GM12878 (cell line): ENCODE results near the gene ABCA13. TPM values are rescaled to one million over a fixed set of nuclear protein-coding genes. Genes with fewer than 3 reads are reported as not detected.

ENCODE experiments used
- ATAC-seq: fragments of 200-7000 bp; cut with Tn5 transposase; 3 replicates; pipeline ENCODE4 v1.9.1; 2020; ENCODE audit warnings: mild to moderate bottlenecking, moderate library complexity
- BruUV-seq: library from RNA; stranded (reverse); fragments of 400-500 nt; replicated peaks from 2 replicates; lab custom pipeline; 2021; lab: Mats Ljungman, UMichigan
- CTCF ChIA-PET: fragments of 300-600 bp; sonication (Branson Sonifier 250); formaldehyde crosslinking; extraction: SDS; loops from one replicate; lab custom pipeline; 2021; ENCODE audit warnings: inconsistent platforms; lab: Yijun Ruan, JAX
- POLR2A ChIA-PET: fragments of 350-600 bp; formaldehyde crosslinking; extraction: SDS; loops from one replicate; lab custom pipeline; 2021; ENCODE audit warnings: inconsistent platforms; lab: Charles Lee
- RAD21 ChIA-PET: fragments of 300-600 bp; sonication (Branson Sonifier 250); formaldehyde crosslinking; loops from one replicate; lab custom pipeline; 2023; ENCODE audit warnings: antibody characterized with exemption; ENCODE audit not compliant: unreplicated experiment; lab: Charles Lee
- SMC1A ChIA-PET: fragments of 300-600 bp; sonication (Branson Sonifier 250); formaldehyde crosslinking; loops from one replicate; lab custom pipeline; 2023; ENCODE audit not compliant: unreplicated experiment, uncharacterized antibody; lab: Charles Lee
- DNase-seq: peaks from one replicate; pipeline ENCODE4 v3.0.0-alpha.2; 2011; ENCODE audit warnings: low read depth, low spot score
- FAIRE-seq: peaks from 3 replicates; lab custom pipeline; 2011; peaks lifted over from hg19 to GRCh38; lab: Jason Lieb, UNC
- H2AFZ ChIP-seq: 2 replicates; pipeline ENCODE4 v1.6.0; 2011; ENCODE audit warnings: low read depth, low read length, control low read depth; ENCODE audit not compliant: control insufficient read depth
- H3K27ac ChIP-seq: 2 replicates; pipeline ENCODE4 v1.5.1; 2011; ENCODE audit warnings: control low read depth; ENCODE audit not compliant: control insufficient read depth, insufficient read depth
- H3K27me3 ChIP-seq, 2 experiments: replicated peaks in 1 of 2; 2 replicates each; pipeline versions ENCODE4 v1.6.0 to v1.6.1; 2011; ENCODE audit warnings: low read length in 1 of 2; ENCODE audit not compliant: control insufficient read depth in 2 of 2, insufficient read depth in 2 of 2
- H3K36me3 ChIP-seq, 2 experiments: 2 replicates each; pipeline ENCODE4 v1.5.1; 2011; ENCODE audit warnings: low read length in 1 of 2; ENCODE audit not compliant: control insufficient read depth in 2 of 2, insufficient read depth in 2 of 2
- H3K4me1 ChIP-seq: 2 replicates; pipeline ENCODE4 v1.6.1; 2011; ENCODE audit warnings: mild to moderate bottlenecking, low read length, moderate library complexity, mixed read lengths; ENCODE audit not compliant: control insufficient read depth, insufficient read depth
- H3K4me2 ChIP-seq: 2 replicates; pipeline ENCODE4 v1.6.0; 2011; ENCODE audit warnings: control low read depth; ENCODE audit not compliant: control insufficient read depth, insufficient read depth
- H3K4me3 ChIP-seq: fragments of 200-600 bp; sonication (generic); 2 replicates; pipeline ENCODE4 v1.5.1; 2016
- H3K79me2 ChIP-seq: 2 replicates; pipeline ENCODE4 v1.6.0; 2011; ENCODE audit warnings: low read length; ENCODE audit not compliant: control insufficient read depth, insufficient read depth
- H3K9ac ChIP-seq: 2 replicates; pipeline ENCODE4 v1.8.0; 2011; ENCODE audit warnings: low read length, control low read depth, mixed read lengths; ENCODE audit not compliant: control insufficient read depth, insufficient read depth
- H3K9me3 ChIP-seq: replicated peaks from 3 replicates; pipeline ENCODE4 v1.5.1; 2011; ENCODE audit warnings: mild to moderate bottlenecking, low read length; ENCODE audit not compliant: control insufficient read depth, insufficient read depth
- H4K20me1 ChIP-seq: 2 replicates; pipeline ENCODE4 v1.6.0; 2011; ENCODE audit not compliant: control insufficient read depth, insufficient read depth
- BCLAF1 ChIP-seq: fragments of 450-650 bp; IDR thresholded peaks from 2 replicates; pipeline ENCODE4 v1.6.1; 2017; ENCODE audit warnings: antibody characterized with exemption, mild to moderate bottlenecking, moderate library complexity
- HDGF ChIP-seq: fragments of 450-650 bp; IDR thresholded peaks from 2 replicates; pipeline ENCODE4 v1.6.1; 2016; ENCODE audit warnings: antibody characterized with exemption
- MTA3 ChIP-seq: IDR thresholded peaks from 2 replicates; pipeline ENCODE4 v1.6.1; 2012; ENCODE audit warnings: low read length, inconsistent platforms, borderline replicate concordance
- YBX1 ChIP-seq: fragments of 450-650 bp; IDR thresholded peaks from 2 replicates; pipeline ENCODE4 v1.6.1; 2016; ENCODE audit warnings: antibody characterized with exemption
- ZZZ3 ChIP-seq: IDR thresholded peaks from 2 replicates; pipeline ENCODE4 v1.6.1; 2011; ENCODE audit warnings: low read depth; ENCODE audit not compliant: control insufficient read depth, insufficient read length
- WGBS: methylation state at CpG from one replicate; pipeline ENCODE4 v1.1.6; 2016; ENCODE audit warnings: low lambda C conversion rate; ENCODE audit not compliant: insufficient replicate concordance, insufficient coverage; ENCODE audit errors: missing lambda C conversion rate; 5-methylcytosine and 5-hydroxymethylcytosine counted together
- in situ Hi-C: fragments of 300-500 bp; cut with MboI; formaldehyde crosslinking; loops from 9 replicates; pipeline ENCODE4 v1.14.3; 2018; ENCODE audit warnings: mixed read lengths
- intact Hi-C: fragments of 100-400 bp; cut with micrococcal nuclease; formaldehyde crosslinking; loops from one replicate; pipeline ENCODE4 v1.14.2; 2022; ENCODE audit not compliant: unreplicated experiment
- polyA plus RNA-seq, 11 experiments: library from polyadenylated mRNA; depleted of rRNA in 4 of 11; unstranded in 6 of 11; stranded (reverse) in 5 of 11; fragments of >200 nt; fragmentation: Nextera tagmentation in 4 of 11; fragmentation: Illumina TruSeq in 1 of 11; extraction: Ambion mirVana in 4 of 11; extraction: Trizol in 1 of 11; gene quantifications; 1 replicate in 1 of 11; 2 replicates in 10 of 11; pipeline versions ENCODE4 v1.2.1 to v1.2.3, GENCODE V29; 2011 to 2016; ENCODE audit warnings: inconsistent platforms in 2 of 11, missing spikeins in 2 of 11, low read depth in 1 of 11
- total RNA-seq, 4 experiments: library from RNA; depleted of rRNA in 3 of 4; stranded (reverse); fragments of >200 nt in 3 of 4; fragmentation: Illumina TruSeq in 1 of 4; extraction: Trizol in 1 of 4; gene quantifications; 2 replicates each; pipeline versions ENCODE4 v1.2.1 to v1.2.3, GENCODE V29; 2013 to 2021

ABCA13 gene
- total and polyA plus RNA-seq, 10 of the 15 experiments (the other 5 are each of a cell fraction or from before 2014, with no cell fraction given): under 0.01 to 0.98 (median 0.04) TPM; not detected in 2

GRCh38 chr7:48420206-48420605, 248.9 kb downstream of the ABCA13 start:
- Histone ChIP-seq H3K4me1 (no peaks in the 10 kb centered on the region), H3K27me3 (no peaks in the 10 kb centered on the region; a peak in 1 of 4 replicates), H3K27ac (no peak overlapping the region), H3K4me3 (no peak overlapping the region), H3K9me3 (no peaks in the 10 kb centered on the region), H3K4me2 (no peak overlapping the region), H3K9ac (no peak overlapping the region), H2AFZ (no peak overlapping the region), H4K20me1 (no peaks in the 10 kb centered on the region), H3K36me3 (no peaks in the 10 kb centered on the region), H3K79me2 (no peaks in the 10 kb centered on the region)
- CTCF ChIA-PET: interaction anchor here (0.6 kb wide), 1 partner anchor 267 kb away, joined by 4 read pairs; no protein-coding TSS in a partner anchor
- FAIRE-seq (no peak), DNase-seq (no peak), ATAC-seq (no peak)
- POLR2A ChIA-PET: no interaction called here
- whole genome bisulfite sequencing: 0% methylated on average over 1 of the region's 1 CpG
- intact Hi-C loops (loop anchor here (5.0 kb wide), 1 partner anchor 452 kb away; no protein-coding TSS in a partner anchor), in situ Hi-C loops (no loop called here)
- no TSS peak for BruUV-seq
- SMC1A ChIA-PET: no interaction called here
- RAD21 ChIA-PET: no interaction called here
- TF ChIP-seq BCLAF1: no peak
- no peak for TF ChIP-seq MTA3
- no peak for TF ChIP-seq ZZZ3
- no peak for TF ChIP-seq HDGF

GRCh38 chr7:48421357-48421756, 250.1 kb downstream of the ABCA13 start:
- in situ Hi-C loops (no loop called here), intact Hi-C loops (loop anchor here (5.0 kb wide), 1 partner anchor 451 kb away; no protein-coding TSS in a partner anchor)
- H3K36me3 ChIP-seq: no peaks in the 10 kb centered on the region
- SMC1A ChIA-PET: no interaction called here
- ATAC-seq: no peak
- no peak overlapping the region for H3K9ac ChIP-seq
- RAD21 ChIA-PET: no interaction called here
- H3K4me3 ChIP-seq: no peak overlapping the region
- no peaks in the 10 kb centered on the region; a peak in 1 of 4 replicates for H3K27me3 ChIP-seq
- H2AFZ ChIP-seq: no peak overlapping the region
- POLR2A ChIA-PET: no interaction called here
- CTCF ChIA-PET: no interaction called here
- H3K4me2 ChIP-seq: no peak overlapping the region
- H3K4me1 ChIP-seq: no peaks in the 10 kb centered on the region
- H3K27ac ChIP-seq: no peak overlapping the region
- H3K9me3 ChIP-seq: no peaks in the 10 kb centered on the region
- 20% methylated on average over 1 of the region's 1 CpG for WGBS
- DNase-seq: no peak
- FAIRE-seq: no peak
- no peaks in the 10 kb centered on the region for H4K20me1 ChIP-seq
- BruUV-seq: no TSS peak
- TF ChIP-seq YBX1: no peak
- H3K79me2 ChIP-seq: no peaks in the 10 kb centered on the region
